Thyroid gland (tissue), 4 donors: ENCODE data around the gene LIMCH1. TPM values are rescaled to one million over a fixed set of nuclear protein-coding genes. Genes with fewer than 3 reads are reported as not detected.
A peak's percentile ranks its signal among the peaks of the same experiment; 100 is the strongest.
"Not testable (repeated sequence)": the region's sequence is repeated elsewhere in the genome, so short reads cannot be mapped to it uniquely, and the experiment has no call there.

Source experiments
- DNase-seq, 2 donors: peaks; one replicate each; pipeline ENCODE4 v3.0.0-alpha.2; 2019
- H3K27ac ChIP-seq, 3 donors: fragments of 200-600 bp; sonication (generic); 1 replicate in 2 of 3; 2 replicates in 1 of 3; pipeline ENCODE4 v1.5.1; 2016 to 2019; ENCODE audit warnings: mild to moderate bottlenecking in 1 of 3, moderate library complexity in 1 of 3
- H3K27me3 ChIP-seq: fragments of 200-600 bp; sonication (generic); one replicate; pipeline ENCODE4 v1.5.1; 2019
- H3K36me3 ChIP-seq, 2 donors: fragments of 200-600 bp; sonication (generic); one replicate each; pipeline ENCODE4 v1.5.1; 2016 to 2019
- H3K4me1 ChIP-seq, 2 donors: fragments of 200-600 bp; sonication (generic); one replicate each; pipeline ENCODE4 v1.5.1; 2017 to 2019
- H3K4me3 ChIP-seq, 3 donors: fragments of 200-600 bp; sonication (generic); replicated peaks in 1 of 3; 1 replicate in 2 of 3; 2 replicates in 1 of 3; pipeline ENCODE4 v1.5.1; 2016; ENCODE audit warnings: mild to moderate bottlenecking in 1 of 3
- H3K9me3 ChIP-seq: fragments of 200-600 bp; sonication (generic); one replicate; pipeline ENCODE4 v1.5.1; 2017
- POLR2A ChIP-seq, 2 donors: fragments of 450-650 bp; IDR thresholded peaks; one replicate each; pipeline ENCODE4 v1.6.1; 2017; ENCODE audit warnings: antibody characterized with exemption in 2 of 2, mild to moderate bottlenecking in 2 of 2, moderate library complexity in 1 of 2
- WGBS, 2 donors: methylation state at CpG; one replicate each; pipeline ENCODE4 v1.1.5; 2017; 5-methylcytosine and 5-hydroxymethylcytosine counted together
- intact Hi-C: fragments of 100-400 bp; cut with DNase I; formaldehyde crosslinking; loops from one replicate; pipeline ENCODE4 v1.15.1; 2023
- total RNA-seq, 4 donors: library from RNA; depleted of rRNA; stranded (reverse); fragments of >200 nt; gene quantifications; one replicate each; pipeline ENCODE4 v1.2.3, GENCODE V29; 2016
- TF ChIP-seq, protein P1 (sequence below), 6 experiments: fragments of 200-600 bp in 3 of 6; fragments of 450-650 bp in 3 of 6; sonication (generic) in 3 of 6; IDR thresholded peaks; one replicate each; pipeline ENCODE4 v1.5.1; 2016 to 2019; ENCODE audit warnings: antibody characterized with exemption in 6 of 6, mild to moderate bottlenecking in 2 of 6, inconsistent platforms in 1 of 6, moderate library complexity in 1 of 6

LIMCH1 gene
- total RNA-seq, 4 donors from 2014 or later = 136 to 267 (median 156) TPM

DNA sequence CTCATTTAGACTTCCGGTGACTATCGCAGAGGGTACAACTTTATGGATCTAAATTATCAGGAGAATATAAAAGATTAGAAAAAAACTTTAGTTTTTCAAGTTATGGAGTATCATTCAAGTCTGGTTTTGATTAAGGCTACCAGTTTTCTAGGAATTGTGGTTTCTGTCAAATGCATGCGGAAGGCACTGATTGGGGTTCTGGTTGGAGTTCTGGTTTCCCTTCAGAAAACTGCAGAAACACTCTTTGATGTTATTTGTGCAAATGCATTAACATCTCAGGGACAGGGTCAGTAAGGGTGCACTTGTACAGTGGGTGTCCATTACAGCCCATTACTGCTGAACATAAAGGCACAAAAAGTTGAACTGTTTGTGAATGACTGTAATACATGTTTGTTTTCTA, 100.2 kb downstream of the LIMCH1 start:
- H3K4me3 ChIP-seq = no peak overlapping the region
- no peaks in the 10 kb centered on the region for H3K9me3 ChIP-seq
- intact Hi-C loops = no loop called here
- peaks cover 19 to 26% of the 10 kb centered on the region in 2 donors for H3K4me1 ChIP-seq
- no peak for DNase-seq
- H3K36me3 ChIP-seq = no peaks in the 10 kb centered on the region
- whole genome bisulfite sequencing, 2 donors = 97 to 99% methylated on average over 3 of the region's 3 CpGs
- H3K27me3 ChIP-seq = no peaks in the 10 kb centered on the region
- TF ChIP-seq, protein P1, sequence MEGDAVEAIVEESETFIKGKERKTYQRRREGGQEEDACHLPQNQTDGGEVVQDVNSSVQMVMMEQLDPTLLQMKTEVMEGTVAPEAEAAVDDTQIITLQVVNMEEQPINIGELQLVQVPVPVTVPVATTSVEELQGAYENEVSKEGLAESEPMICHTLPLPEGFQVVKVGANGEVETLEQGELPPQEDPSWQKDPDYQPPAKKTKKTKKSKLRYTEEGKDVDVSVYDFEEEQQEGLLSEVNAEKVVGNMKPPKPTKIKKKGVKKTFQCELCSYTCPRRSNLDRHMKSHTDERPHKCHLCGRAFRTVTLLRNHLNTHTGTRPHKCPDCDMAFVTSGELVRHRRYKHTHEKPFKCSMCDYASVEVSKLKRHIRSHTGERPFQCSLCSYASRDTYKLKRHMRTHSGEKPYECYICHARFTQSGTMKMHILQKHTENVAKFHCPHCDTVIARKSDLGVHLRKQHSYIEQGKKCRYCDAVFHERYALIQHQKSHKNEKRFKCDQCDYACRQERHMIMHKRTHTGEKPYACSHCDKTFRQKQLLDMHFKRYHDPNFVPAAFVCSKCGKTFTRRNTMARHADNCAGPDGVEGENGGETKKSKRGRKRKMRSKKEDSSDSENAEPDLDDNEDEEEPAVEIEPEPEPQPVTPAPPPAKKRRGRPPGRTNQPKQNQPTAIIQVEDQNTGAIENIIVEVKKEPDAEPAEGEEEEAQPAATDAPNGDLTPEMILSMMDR (IDR thresholded peaks at IDR 0.05) = no peak
- TF ChIP-seq POLR2A (IDR thresholded peaks at IDR 0.05) = no peak
- no peak overlapping the region for H3K27ac ChIP-seq

GRCh38 chr4:41638866-41639265, 100.9 kb downstream of the LIMCH1 start:
- Histone ChIP-seq H3K27me3 (no peaks in the 10 kb centered on the region), H3K4me1 (peaks cover 26 to 32% of the 10 kb centered on the region in 2 donors), H3K9me3 (no peaks in the 10 kb centered on the region), H3K36me3 (no peaks in the 10 kb centered on the region), H3K27ac (peak overlapping the region in 1 of 3 donors; percentile 23), H3K4me3 (no peak overlapping the region)
- TF ChIP-seq POLR2A (IDR thresholded peaks at IDR 0.05) = no peak
- TF ChIP-seq, protein P1 (IDR thresholded peaks at IDR 0.05) = no peak
- intact Hi-C loops = no loop called here
- no peak for DNase-seq
- 48 to 58% methylated on average over 4 of the region's 4 CpGs for WGBS, 2 donors

GRCh38 chr4:41639291-41639690, 101.3 kb downstream of the LIMCH1 start:
- Histone ChIP-seq H3K27ac (no peak overlapping the region), H3K9me3 (no peaks in the 10 kb centered on the region), H3K36me3 (no peaks in the 10 kb centered on the region), H3K4me3 (no peak overlapping the region), H3K4me1 (peaks cover 30 to 37% of the 10 kb centered on the region in 2 donors), H3K27me3 (no peaks in the 10 kb centered on the region)
- TF ChIP-seq, protein P1 (IDR thresholded peaks at IDR 0.05) = no peak
- no peak for TF ChIP-seq POLR2A (IDR thresholded peaks at IDR 0.05)
- 75 to 81% methylated on average over 1 of the region's 1 CpG for WGBS, 2 donors
- intact Hi-C loops = no loop called here
- DNase-seq = no peak

GRCh38 chr4:41640906-41641305, 102.9 kb downstream of the LIMCH1 start:
- Histone ChIP-seq H3K36me3 (no peaks in the 10 kb centered on the region), H3K4me1 (peaks cover 34 to 39% of the 10 kb centered on the region in 2 donors), H3K27me3 (no peaks in the 10 kb centered on the region), H3K27ac (no peak overlapping the region), H3K4me3 (no peak overlapping the region), H3K9me3 (no peaks in the 10 kb centered on the region)
- intact Hi-C loops = no loop called here
- 89 to 90% methylated on average over 6 of the region's 6 CpGs for WGBS, 2 donors
- DNase-seq = no peak
- TF ChIP-seq, protein P1 (IDR thresholded peaks at IDR 0.05) = no peak
- TF ChIP-seq POLR2A (IDR thresholded peaks at IDR 0.05) = no peak

DNA sequence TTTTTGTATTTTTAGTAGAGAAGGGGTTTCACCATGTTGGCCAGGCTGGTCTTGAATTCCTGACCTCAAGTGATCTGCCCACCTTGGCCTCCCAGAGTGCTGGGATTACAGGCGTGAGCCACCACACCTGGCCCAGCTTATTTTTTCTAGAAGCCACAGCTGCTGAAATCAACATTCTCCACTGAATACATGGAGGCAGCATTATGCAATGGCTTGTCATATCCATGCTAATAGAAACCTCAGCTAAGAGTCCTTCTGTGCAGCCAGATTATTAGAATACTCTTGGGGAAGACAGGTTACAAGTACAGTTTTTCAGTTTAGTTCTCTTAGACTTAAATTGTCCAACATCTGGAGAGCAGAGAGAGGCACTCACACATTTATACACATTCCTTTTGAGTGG, 104.8 kb downstream of the LIMCH1 start:
- H3K36me3 ChIP-seq = peaks cover 7 to 13% of the 10 kb centered on the region in 2 donors
- WGBS, 2 donors = 94 to 100% methylated on average over 1 of the region's 1 CpG
- intact Hi-C loops = not testable (repeated sequence)

DNA sequence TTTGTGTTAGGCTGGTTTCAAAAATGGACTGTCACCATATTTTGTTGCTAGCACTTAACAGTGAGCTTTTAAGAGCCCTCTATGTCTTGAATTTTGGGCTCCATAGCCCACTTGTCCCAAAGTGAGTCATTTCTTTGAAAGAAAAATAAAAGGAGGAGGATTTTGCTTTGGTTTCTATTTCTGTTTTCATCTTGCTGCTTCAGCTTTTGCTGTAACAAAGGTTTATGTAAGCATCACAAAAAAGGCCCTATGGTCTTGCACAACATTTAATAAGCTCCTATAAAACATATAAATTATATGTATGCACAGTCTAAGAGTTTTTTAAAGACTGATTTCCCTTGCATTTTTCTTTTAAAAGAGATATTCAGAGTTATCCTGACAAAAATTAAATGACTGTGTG, 105.4 kb downstream of the LIMCH1 start:
- H3K27me3 ChIP-seq = no peaks in the 10 kb centered on the region
- no peak for TF ChIP-seq POLR2A (IDR thresholded peaks at IDR 0.05)
- TF ChIP-seq, protein P1 (IDR thresholded peaks at IDR 0.05) = no peak
- H3K36me3 ChIP-seq = peaks cover 7 to 13% of the 10 kb centered on the region in 2 donors
- peaks cover 34 to 36% of the 10 kb centered on the region in 2 donors for H3K4me1 ChIP-seq
- H3K4me3 ChIP-seq = no peak overlapping the region
- H3K27ac ChIP-seq = peak overlapping the region; percentile 21 to 77 (median 65)
- H3K9me3 ChIP-seq = no peaks in the 10 kb centered on the region
- no peak for DNase-seq
- intact Hi-C loops = no loop called here

More for the DNA sequence above, 104.8 kb downstream of the LIMCH1 start:
- peaks cover 34 to 39% of the 10 kb centered on the region in 2 donors for H3K4me1 ChIP-seq
- DNase-seq, H3K4me3 ChIP-seq, H3K27me3 ChIP-seq, H3K9me3 ChIP-seq: not testable (repeated sequence)
- peak overlapping the region; percentile 21 to 77 (median 65) for H3K27ac ChIP-seq
